OCI-LY1 (cell line): ENCODE data around the gene PLOD2.

Experiments
- H2AFZ ChIP-seq: fragments of 200-600 bp; sonication (generic), shearing (Covaris generic); 2 replicates; pipeline ENCODE4 v1.6.0; 2014; ENCODE audit warnings: antibody characterized with exemption, mild to moderate bottlenecking, low read length
- H3F3A ChIP-seq: fragments of 200-600 bp; sonication (generic), shearing (Covaris generic); 2 replicates; pipeline ENCODE4 v1.6.0; 2014; ENCODE audit warnings: mild to moderate bottlenecking, antibody characterized with exemption, low read length, moderate library complexity; ENCODE audit not compliant: insufficient read depth
- H3K27ac ChIP-seq: fragments of 200-600 bp; sonication (generic); 2 replicates; pipeline ENCODE4 v1.5.1; 2014; ENCODE audit warnings: low read length, mixed run types, mild to moderate bottlenecking, low read depth; ENCODE audit not compliant: poor library complexity, severe bottlenecking
- H3K27me3 ChIP-seq: fragments of 200-600 bp; sonication (generic); 2 replicates; pipeline ENCODE4 v1.6.0; 2014; ENCODE audit warnings: antibody characterized with exemption, mild to moderate bottlenecking, low read length, moderate library complexity; ENCODE audit not compliant: insufficient read depth
- H3K36me3 ChIP-seq: fragments of 200-600 bp; sonication (generic); 2 replicates; pipeline ENCODE4 v1.6.1; 2014; ENCODE audit warnings: mild to moderate bottlenecking, antibody characterized with exemption, low read length, moderate library complexity, mixed read lengths; ENCODE audit not compliant: insufficient read depth
- H3K4me1 ChIP-seq: fragments of 200-600 bp; sonication (generic); 2 replicates; pipeline ENCODE4 v1.5.1; 2014; ENCODE audit warnings: mild to moderate bottlenecking, low read length, moderate library complexity; ENCODE audit not compliant: insufficient read depth, severe bottlenecking
- H3K4me2 ChIP-seq: fragments of 200-600 bp; sonication (generic), shearing (Covaris generic); 2 replicates; pipeline ENCODE4 v1.6.1; 2014; ENCODE audit warnings: low read length
- H3K4me3 ChIP-seq: fragments of 200-600 bp; sonication (generic); 2 replicates; pipeline ENCODE4 v1.5.1; 2014; ENCODE audit warnings: low read length, low read depth, mild to moderate bottlenecking, mixed read lengths; ENCODE audit not compliant: poor library complexity, severe bottlenecking
- H3K79me2 ChIP-seq: fragments of 200-600 bp; shearing (Covaris generic); 2 replicates; pipeline ENCODE4 v1.6.1; 2016; ENCODE audit warnings: mixed run types, low read length, mixed read lengths; ENCODE audit not compliant: insufficient read depth
- H3K9ac ChIP-seq: fragments of 200-600 bp; sonication (generic), shearing (Covaris generic); 2 replicates; pipeline ENCODE4 v1.6.1; 2014; ENCODE audit warnings: mild to moderate bottlenecking, low read length, mixed read lengths
- H3K9me2 ChIP-seq: fragments of 200-600 bp; sonication (generic), shearing (Covaris generic); 2 replicates; pipeline ENCODE4 v1.6.1; 2014; ENCODE audit warnings: low read depth, mild to moderate bottlenecking, low read length, mixed read lengths
- H3K9me3 ChIP-seq: fragments of 200-600 bp; shearing (Covaris generic); 2 replicates; pipeline ENCODE4 v1.6.1; 2014; ENCODE audit warnings: low read length, mixed read lengths
- H4K20me1 ChIP-seq: fragments of 200-600 bp; sonication (generic), shearing (Covaris generic); 2 replicates; pipeline ENCODE4 v1.6.0; 2016; ENCODE audit warnings: mild to moderate bottlenecking, low read length; ENCODE audit not compliant: insufficient read depth
- EZH2 ChIP-seq: fragments of 200-600 bp; sonication (generic), shearing (Covaris generic); IDR thresholded peaks from 2 replicates; pipeline ENCODE4 v1.8.0; 2017; ENCODE audit warnings: borderline replicate concordance, mixed run types, mild to moderate bottlenecking, antibody characterized with exemption, low read length, moderate library complexity, mixed read lengths
- TF ChIP-seq, protein P1 (sequence below): fragments of 200-600 bp; sonication (generic), shearing (Covaris generic); IDR thresholded peaks from 2 replicates; pipeline ENCODE4 v1.5.1; 2017; ENCODE audit warnings: mild to moderate bottlenecking, antibody characterized with exemption, low read length, moderate library complexity, mixed read lengths

The PLOD2 gene

DNA sequence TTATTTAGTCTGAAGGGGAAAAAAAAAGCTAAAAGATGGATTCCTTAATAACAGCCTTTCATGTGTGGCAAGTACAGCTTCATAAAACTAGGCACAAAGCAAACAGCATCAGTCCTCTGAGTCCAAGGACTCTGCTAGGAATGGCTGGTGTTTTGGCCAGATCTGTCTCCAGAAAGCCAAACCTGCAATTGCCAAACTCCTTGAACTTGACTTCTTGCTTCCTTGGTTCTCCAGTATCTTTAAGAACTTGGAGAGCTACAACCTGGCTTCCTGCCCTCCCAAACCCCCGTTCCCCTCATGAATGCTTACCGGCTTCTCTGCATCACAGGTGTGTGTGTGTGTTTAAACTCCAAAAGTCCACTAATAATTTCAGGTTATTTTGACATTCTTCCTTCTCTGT, 1.6 kb upstream of the PLOD2 start:
- Histone ChIP-seq H2AFZ (no peak overlapping the region), H3K27ac (no peak overlapping the region), H3K27me3 (no peaks in the 10 kb centered on the region), H3F3A (no peaks in the 10 kb centered on the region), H3K4me1 (no peaks in the 10 kb centered on the region), H3K79me2 (no peaks in the 10 kb centered on the region), H3K9me3 (no peaks in the 10 kb centered on the region), H3K4me2 (no peak overlapping the region), H3K9ac (no peak overlapping the region), H3K36me3 (no peaks in the 10 kb centered on the region), H3K4me3 (no peak overlapping the region), H4K20me1 (no peaks in the 10 kb centered on the region), H3K9me2 (no peaks in the 10 kb centered on the region)
- TF ChIP-seq EZH2, result no peak
- TF ChIP-seq, protein P1, sequence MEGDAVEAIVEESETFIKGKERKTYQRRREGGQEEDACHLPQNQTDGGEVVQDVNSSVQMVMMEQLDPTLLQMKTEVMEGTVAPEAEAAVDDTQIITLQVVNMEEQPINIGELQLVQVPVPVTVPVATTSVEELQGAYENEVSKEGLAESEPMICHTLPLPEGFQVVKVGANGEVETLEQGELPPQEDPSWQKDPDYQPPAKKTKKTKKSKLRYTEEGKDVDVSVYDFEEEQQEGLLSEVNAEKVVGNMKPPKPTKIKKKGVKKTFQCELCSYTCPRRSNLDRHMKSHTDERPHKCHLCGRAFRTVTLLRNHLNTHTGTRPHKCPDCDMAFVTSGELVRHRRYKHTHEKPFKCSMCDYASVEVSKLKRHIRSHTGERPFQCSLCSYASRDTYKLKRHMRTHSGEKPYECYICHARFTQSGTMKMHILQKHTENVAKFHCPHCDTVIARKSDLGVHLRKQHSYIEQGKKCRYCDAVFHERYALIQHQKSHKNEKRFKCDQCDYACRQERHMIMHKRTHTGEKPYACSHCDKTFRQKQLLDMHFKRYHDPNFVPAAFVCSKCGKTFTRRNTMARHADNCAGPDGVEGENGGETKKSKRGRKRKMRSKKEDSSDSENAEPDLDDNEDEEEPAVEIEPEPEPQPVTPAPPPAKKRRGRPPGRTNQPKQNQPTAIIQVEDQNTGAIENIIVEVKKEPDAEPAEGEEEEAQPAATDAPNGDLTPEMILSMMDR, result no peak

DNA sequence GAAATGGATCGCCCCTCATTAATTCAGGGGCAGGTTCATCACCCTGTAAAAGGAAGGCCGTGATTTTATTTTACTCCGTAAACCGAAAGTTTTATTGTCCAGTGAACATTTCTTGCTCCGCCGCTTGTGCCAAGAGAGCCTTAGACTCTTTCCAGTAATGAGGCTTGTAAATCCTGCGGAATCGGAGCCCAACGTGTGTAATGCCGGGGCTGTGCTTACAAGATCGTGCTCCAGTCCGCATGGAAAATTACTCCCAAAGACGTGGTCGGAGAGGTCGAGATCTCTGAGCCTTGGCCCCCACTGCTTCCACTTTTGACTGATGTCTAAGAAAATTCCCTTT, 649 bp upstream of the PLOD2 start:
- Histone ChIP-seq H3K79me2 (no peaks in the 10 kb centered on the region), H3K9me2 (no peaks in the 10 kb centered on the region), H4K20me1 (no peaks in the 10 kb centered on the region), H3K9me3 (no peaks in the 10 kb centered on the region), H3F3A (no peaks in the 10 kb centered on the region), H3K4me3 (no peak overlapping the region), H3K4me1 (no peaks in the 10 kb centered on the region), H3K27ac (no peak overlapping the region), H3K27me3 (no peaks in the 10 kb centered on the region), H3K4me2 (no peak overlapping the region), H2AFZ (no peak overlapping the region), H3K9ac (no peak overlapping the region), H3K36me3 (no peaks in the 10 kb centered on the region)
- TF ChIP-seq, protein P1, result no peak
- TF ChIP-seq EZH2, result no peak

- Histone ChIP-seq H3K4me2 (no peak overlapping the region), H3K4me3 (no peak overlapping the region)
Observed at GRCh38 chr3:146160321-146160963, 542 bp downstream of the PLOD2 start.

More at GRCh38 chr3:146160321-146160963, 542 bp downstream of the PLOD2 start:
- no peak for TF ChIP-seq EZH2
- TF ChIP-seq, protein P1, result no peak
- Histone ChIP-seq H3F3A (no peaks in the 10 kb centered on the region), H3K9me3 (no peaks in the 10 kb centered on the region), H4K20me1 (no peaks in the 10 kb centered on the region), H3K27ac (no peak overlapping the region), H3K9ac (no peak overlapping the region), H3K4me1 (no peaks in the 10 kb centered on the region), H2AFZ (no peak overlapping the region), H3K9me2 (no peaks in the 10 kb centered on the region), H3K36me3 (no peaks in the 10 kb centered on the region), H3K27me3 (no peaks in the 10 kb centered on the region), H3K79me2 (no peaks in the 10 kb centered on the region)
